D721Med (cell line): ENCODE measurements around the gene DNAJC7.

ENCODE experiments used
- DNase-seq: peaks from one replicate; pipeline ENCODE4 v3.0.0; 2011; ENCODE audit warnings: low spot score; ENCODE audit not compliant: insufficient read length
- FAIRE-seq: peaks from 2 replicates; lab custom pipeline; 2011; peaks lifted over from hg19 to GRCh38; lab: Jason Lieb, UNC
- TF ChIP-seq, protein P1 (sequence below): IDR thresholded peaks from 2 replicates; pipeline ENCODE4 v1.5.1; 2012; ENCODE audit warnings: mild to moderate bottlenecking, control low read depth; ENCODE audit not compliant: insufficient read depth; ENCODE audit errors: missing control alignments

Gene DNAJC7

GRCh38 chr17:41959336-41960095 lies 57.7 kb downstream of the DNAJC7 start:
- DNase-seq (peak; percentile 57), FAIRE-seq (no peak)

GRCh38 chr17:41959030-41959335 lies 58.3 kb downstream of the DNAJC7 start:
- DNase-seq (no peak), FAIRE-seq (no peak)
- TF ChIP-seq, protein P1, sequence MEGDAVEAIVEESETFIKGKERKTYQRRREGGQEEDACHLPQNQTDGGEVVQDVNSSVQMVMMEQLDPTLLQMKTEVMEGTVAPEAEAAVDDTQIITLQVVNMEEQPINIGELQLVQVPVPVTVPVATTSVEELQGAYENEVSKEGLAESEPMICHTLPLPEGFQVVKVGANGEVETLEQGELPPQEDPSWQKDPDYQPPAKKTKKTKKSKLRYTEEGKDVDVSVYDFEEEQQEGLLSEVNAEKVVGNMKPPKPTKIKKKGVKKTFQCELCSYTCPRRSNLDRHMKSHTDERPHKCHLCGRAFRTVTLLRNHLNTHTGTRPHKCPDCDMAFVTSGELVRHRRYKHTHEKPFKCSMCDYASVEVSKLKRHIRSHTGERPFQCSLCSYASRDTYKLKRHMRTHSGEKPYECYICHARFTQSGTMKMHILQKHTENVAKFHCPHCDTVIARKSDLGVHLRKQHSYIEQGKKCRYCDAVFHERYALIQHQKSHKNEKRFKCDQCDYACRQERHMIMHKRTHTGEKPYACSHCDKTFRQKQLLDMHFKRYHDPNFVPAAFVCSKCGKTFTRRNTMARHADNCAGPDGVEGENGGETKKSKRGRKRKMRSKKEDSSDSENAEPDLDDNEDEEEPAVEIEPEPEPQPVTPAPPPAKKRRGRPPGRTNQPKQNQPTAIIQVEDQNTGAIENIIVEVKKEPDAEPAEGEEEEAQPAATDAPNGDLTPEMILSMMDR = no peak

More at GRCh38 chr17:41959336-41960095, 57.7 kb downstream of the DNAJC7 start:
- TF ChIP-seq, protein P1 = peak; percentile 78

DNA sequence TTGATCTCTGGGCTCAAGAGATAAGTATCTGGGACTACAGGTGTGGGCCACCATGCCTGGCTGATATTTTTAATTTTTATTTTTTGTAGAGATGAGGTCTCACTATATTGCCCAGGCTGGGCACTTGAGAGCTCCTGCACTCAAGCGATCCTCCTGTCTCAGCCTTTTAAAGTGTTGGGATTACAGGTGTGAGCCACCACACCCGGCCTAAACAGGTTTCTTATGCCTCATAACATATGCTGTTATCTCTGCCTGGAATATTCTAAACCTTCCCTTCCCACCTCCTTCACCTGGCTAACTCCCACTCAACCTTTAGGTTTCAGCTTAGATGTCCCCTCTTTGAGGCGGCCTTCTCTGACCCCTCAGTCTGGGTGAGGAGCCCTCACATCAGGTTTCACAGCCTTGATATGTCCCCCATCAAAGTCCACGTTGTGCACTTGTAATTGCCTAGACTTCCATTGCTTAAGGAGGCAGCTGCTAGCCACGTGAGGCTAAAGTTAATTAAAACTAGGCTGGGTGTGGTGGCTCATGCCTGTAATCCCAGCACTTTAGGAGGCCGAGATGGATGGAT lies 59.3 kb downstream of the DNAJC7 start:
- DNase-seq (no peak), FAIRE-seq (no peak)
- TF ChIP-seq, protein P1 = no peak

- FAIRE-seq = no peak
- no peak for DNase-seq
- TF ChIP-seq, protein P1 = no peak
These were observed 60.0 kb downstream of the DNAJC7 start for GRCh38 chr17:41957031-41957868.

- TF ChIP-seq, protein P1 = no peak
- no peak for DNase-seq
- no peak for FAIRE-seq
These were observed 60.7 kb downstream of the DNAJC7 start for GRCh38 chr17:41956522-41956921.

DNA sequence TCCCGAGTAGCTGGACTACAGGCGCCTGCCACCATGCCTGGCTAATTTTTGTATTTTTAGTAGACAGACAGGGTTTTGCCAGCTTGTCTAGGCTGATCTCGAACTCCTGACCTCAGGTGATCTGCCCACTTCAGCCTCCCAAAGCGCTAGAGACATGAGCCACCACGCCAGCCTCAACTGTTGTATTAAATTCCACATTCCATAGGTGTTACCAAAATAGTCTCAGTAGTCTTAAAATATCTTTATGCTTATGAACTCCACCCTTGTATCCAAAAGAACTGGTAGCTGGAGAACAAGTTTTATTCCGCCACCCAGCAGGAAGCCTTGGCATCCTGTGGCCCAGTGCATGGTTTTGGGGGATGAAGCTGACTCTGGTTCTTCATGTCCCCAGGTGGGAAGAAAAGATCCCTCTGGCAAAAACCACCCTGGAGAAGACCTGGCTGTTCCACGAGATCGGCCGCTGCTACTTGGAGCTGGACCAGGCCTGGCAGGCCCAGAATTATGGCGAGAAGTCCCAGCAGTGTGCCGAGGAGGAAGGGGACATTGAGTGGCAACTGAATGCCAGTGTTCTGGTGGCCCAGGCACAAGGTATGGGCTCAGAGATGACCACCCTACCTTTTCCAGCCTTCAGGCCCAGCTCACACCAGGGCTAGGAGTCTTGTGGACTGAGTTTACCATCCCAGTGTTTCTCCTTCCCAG lies 68.3 kb downstream of the DNAJC7 start:
- FAIRE-seq = no peak
- DNase-seq = no peak
- TF ChIP-seq, protein P1 = no peak
